Keratinocyte (primary cell): ENCODE measurements around the gene ZNF446. TPM values are rescaled to one million over a fixed set of nuclear protein-coding genes. Genes with fewer than 3 reads are reported as not detected.

Experiments used
- DNase-seq: peaks from one replicate; pipeline ENCODE4 v3.0.0-alpha.2; 2011; ENCODE audit warnings: low read depth, missing footprints, low spot score
- FAIRE-seq: peaks from 2 replicates; lab custom pipeline; 2011; peaks lifted over from hg19 to GRCh38; lab: Jason Lieb, UNC
- H2AFZ ChIP-seq: 2 replicates; pipeline ENCODE4 v1.6.0; 2012; ENCODE audit warnings: low read length, control low read depth, inconsistent platforms; ENCODE audit not compliant: control insufficient read depth
- H3K27ac ChIP-seq: 2 replicates; pipeline ENCODE4 v1.5.1; 2011; ENCODE audit warnings: low read length; ENCODE audit not compliant: control insufficient read depth, insufficient read depth
- H3K27me3 ChIP-seq: 3 replicates; pipeline ENCODE4 v1.6.0; 2011; ENCODE audit warnings: low read length; ENCODE audit not compliant: control insufficient read depth, insufficient read depth; ENCODE audit errors: extremely low read depth
- H3K36me3 ChIP-seq, 2 experiments: 2 replicates in 1 of 2; 3 replicates in 1 of 2; pipeline ENCODE4 v1.5.1; 2011; ENCODE audit warnings: low read length in 2 of 2, mild to moderate bottlenecking in 1 of 2; ENCODE audit not compliant: control insufficient read depth in 2 of 2, insufficient read depth in 2 of 2; ENCODE audit errors: extremely low read depth in 1 of 2
- H3K4me1 ChIP-seq: 3 replicates; pipeline ENCODE4 v1.5.1; 2011; ENCODE audit warnings: low read length; ENCODE audit not compliant: control insufficient read depth, insufficient read depth; ENCODE audit errors: extremely low read depth
- H3K4me2 ChIP-seq: 3 replicates; pipeline ENCODE4 v1.6.0; 2011; ENCODE audit warnings: low read depth, low read length; ENCODE audit not compliant: control insufficient read depth, insufficient read depth; ENCODE audit errors: extremely low read depth
- H3K4me3 ChIP-seq, 3 experiments: fragments of 200-600 bp in 1 of 3; sonication (generic) in 1 of 3; 2 replicates in 2 of 3; 3 replicates in 1 of 3; pipeline ENCODE4 v1.5.1; 2011 to 2016; ENCODE audit warnings: low read length in 3 of 3, mild to moderate bottlenecking in 3 of 3, control low read depth in 2 of 3, inconsistent platforms in 1 of 3, low read depth in 1 of 3, mixed read lengths in 1 of 3, mixed run types in 1 of 3, moderate library complexity in 1 of 3; ENCODE audit not compliant: control insufficient read depth in 2 of 3, insufficient read depth in 2 of 3; ENCODE audit errors: extremely low read depth in 1 of 3
- H3K79me2 ChIP-seq: 2 replicates; pipeline ENCODE4 v1.6.0; 2012; ENCODE audit warnings: low read length; ENCODE audit not compliant: control insufficient read depth, insufficient read depth
- H3K9ac ChIP-seq: 3 replicates; pipeline ENCODE4 v1.6.0; 2011; ENCODE audit warnings: low read length; ENCODE audit not compliant: control insufficient read depth, insufficient read depth; ENCODE audit errors: extremely low read depth
- H3K9me1 ChIP-seq: 3 replicates; pipeline ENCODE4 v1.6.0; 2011; ENCODE audit warnings: low read length; ENCODE audit not compliant: control insufficient read depth, insufficient read depth; ENCODE audit errors: extremely low read depth
- H3K9me3 ChIP-seq: 2 replicates; pipeline ENCODE4 v1.5.1; 2012; ENCODE audit warnings: low read depth, low read length; ENCODE audit not compliant: control insufficient read depth
- H4K20me1 ChIP-seq: 3 replicates; pipeline ENCODE4 v1.6.0; 2011; ENCODE audit warnings: low read length; ENCODE audit not compliant: control insufficient read depth, insufficient read depth; ENCODE audit errors: extremely low read depth
- CTCF ChIP-seq, 3 experiments: IDR thresholded peaks in 1 of 3; conservative IDR thresholded peaks in 1 of 3; optimal IDR thresholded peaks in 1 of 3; 2 replicates in 2 of 3; 3 replicates in 1 of 3; pipeline versions ENCODE3 to v1.5.1; 2011; ENCODE audit warnings: low read length in 3 of 3, mild to moderate bottlenecking in 3 of 3, moderate library complexity in 2 of 3, control low read depth in 1 of 3, inconsistent platforms in 1 of 3; ENCODE audit not compliant: insufficient read depth in 2 of 3; ENCODE audit errors: extremely low read depth in 1 of 3
- EZH2 ChIP-seq: IDR thresholded peaks from one replicate; pipeline ENCODE4 v1.6.1; 2012; ENCODE audit warnings: inconsistent platforms, mild to moderate bottlenecking, low read length, moderate library complexity
- dilution Hi-C: fragments of 300-500 bp; cut with MboI; formaldehyde crosslinking; loops from one replicate; pipeline ENCODE4 v1.7.0; 2020; ENCODE audit warnings: low sequenced_read_pairs; ENCODE audit not compliant: extremely low pct_ligation_motif_present
- polyA plus RNA-seq, 5 experiments: library from polyadenylated mRNA; depleted of rRNA in 3 of 5; stranded (reverse) in 3 of 5; stranded (forward) in 1 of 5; unstranded in 1 of 5; fragments of >200 nt; gene quantifications; 1 replicate in 1 of 5; 2 replicates in 3 of 5; 3 replicates in 1 of 5; pipeline versions ENCODE4 v1.2.1 to v1.2.3, GENCODE V29; 2011 to 2012; ENCODE audit warnings: missing spikeins in 2 of 5, low read depth in 1 of 5, low replicate concordance in 1 of 5

ZNF446 gene
- polyA plus RNA-seq, 1 donor (not counting 4 experiments of a cell fraction or from before 2014, with no cell fraction given), result 2.1 TPM

- no peaks in the 10 kb centered on the region for H4K20me1 ChIP-seq
- TF ChIP-seq EZH2 (no peak), CTCF (optimal IDR thresholded peaks at IDR 0.05 in 1 of 3, IDR thresholded peaks at IDR 0.05 in 1 of 3, conservative IDR thresholded peaks at IDR 0.05 in 1 of 3; ENCODE audit: extremely low read depth in 1 of 3, insufficient read depth in 2 of 3, low read length in 3 of 3) (no peak)
- H3K9me3 ChIP-seq, result no peaks in the 10 kb centered on the region
- FAIRE-seq (no peak), DNase-seq (no peak)
- no peak overlapping the region for H3K27ac ChIP-seq
- peaks cover 9% of the 10 kb centered on the region for H3K79me2 ChIP-seq
- no peak overlapping the region for H3K9ac ChIP-seq
- H3K27me3 ChIP-seq, result no peaks in the 10 kb centered on the region
- no peak overlapping the region for H2AFZ ChIP-seq
- H3K4me2 ChIP-seq, result no peak overlapping the region
- no peaks in the 10 kb centered on the region for H3K36me3 ChIP-seq
- no peak overlapping the region for H3K4me3 ChIP-seq
- dilution Hi-C loops, result no loop called here
- H3K4me1 ChIP-seq, result peaks cover 6% of the 10 kb centered on the region
- H3K9me1 ChIP-seq, result no peaks in the 10 kb centered on the region
Observed at GRCh38 chr19:58510084-58510862, 34.1 kb downstream of the ZNF446 start.

GRCh38 chr19:58511353-58512208, 35.4 kb downstream of the ZNF446 start, which contains the start of gene SLC27A5:
Gene SLC27A5, minus strand, starts transcription at chr19:58511992. Its CDS starts 37 bp downstream, at chr19:58511955.
- H3K4me3 ChIP-seq, result no peak within 1 kb of the TSS
- H4K20me1 ChIP-seq, result no peaks in the 10 kb centered on the region
- H3K4me2 ChIP-seq, result no peak within 1 kb of the TSS
- no peaks in the 10 kb centered on the region for H3K9me3 ChIP-seq
- peaks cover 0 to 8% of the 10 kb centered on the region in 2 experiments for H3K36me3 ChIP-seq
- no peak within 1 kb of the TSS for H2AFZ ChIP-seq
- peaks cover 21% of the 10 kb centered on the region for H3K79me2 ChIP-seq
- H3K27me3 ChIP-seq, result no peaks in the 10 kb centered on the region
- TF ChIP-seq CTCF (optimal IDR thresholded peaks at IDR 0.05 in 1 of 3, IDR thresholded peaks at IDR 0.05 in 1 of 3, conservative IDR thresholded peaks at IDR 0.05 in 1 of 3; ENCODE audit: extremely low read depth in 1 of 3, insufficient read depth in 2 of 3, low read length in 3 of 3) (no peak), EZH2 (no peak)
- H3K4me1 ChIP-seq, result peaks cover 6% of the 10 kb centered on the region
- H3K9ac ChIP-seq, result no peak within 1 kb of the TSS
- H3K27ac ChIP-seq, result no peak within 1 kb of the TSS
- dilution Hi-C loops, result no loop called here
- no peaks in the 10 kb centered on the region for H3K9me1 ChIP-seq
- DNase-seq, result no peak
- FAIRE-seq, result no peak
